Natural killer cell (primary cell): ENCODE results near the gene TMEM273. TPM values are rescaled to one million over a fixed set of nuclear protein-coding genes. Genes with fewer than 3 reads are reported as not detected.

Experiments used
- ATAC-seq, 3 donors: fragments of 150-1000 bp in 2 of 3; fragments of 200-7000 bp in 1 of 3; cut with Tn5 transposase; 1 replicate in 1 of 3; 2 replicates in 2 of 3; pipeline ENCODE4 v1.10.0; 2021; ENCODE audit warnings: mild to moderate bottlenecking in 2 of 3, moderate library complexity in 2 of 3
- DNase-seq, 2 donors: peaks; one replicate each; pipeline versions ENCODE4 v3.0.0 to v3.0.0-alpha.2; 2013 to 2021; ENCODE audit warnings: mixed read lengths in 1 of 2
- H3K27ac ChIP-seq: one replicate; pipeline ENCODE4 v1.5.1; 2013; ENCODE audit warnings: mild to moderate bottlenecking, low read length
- H3K27me3 ChIP-seq: one replicate; pipeline ENCODE4 v1.6.1; 2013; ENCODE audit warnings: low read length; ENCODE audit not compliant: control insufficient read depth, insufficient read depth
- H3K36me3 ChIP-seq: one replicate; pipeline ENCODE4 v1.6.1; 2013; ENCODE audit warnings: low read length; ENCODE audit not compliant: control insufficient read depth, insufficient read depth
- H3K4me1 ChIP-seq: one replicate; pipeline ENCODE4 v1.6.1; 2013; ENCODE audit warnings: low read length; ENCODE audit not compliant: control insufficient read depth, insufficient read depth
- H3K4me3 ChIP-seq: one replicate; pipeline ENCODE4 v1.5.1; 2013; ENCODE audit warnings: low read length
- H3K9me3 ChIP-seq: one replicate; pipeline ENCODE4 v1.6.1; 2013; ENCODE audit warnings: low read length; ENCODE audit not compliant: control insufficient read depth, insufficient read depth
- H3K27ac Mint-ChIP-seq, 2 donors: one replicate each; pipeline ENCODE4 v1.8.0; 2022; ENCODE audit warnings: mild to moderate bottlenecking in 2 of 2, mixed read lengths in 2 of 2, moderate library complexity in 1 of 2
- H3K27me3 Mint-ChIP-seq, 2 donors: one replicate each; pipeline ENCODE4 v1.8.0; 2022; ENCODE audit warnings: low read depth in 2 of 2, mixed read lengths in 2 of 2
- H3K36me3 Mint-ChIP-seq: one replicate; pipeline ENCODE4 v1.8.0; 2022; ENCODE audit warnings: mixed read lengths
- H3K4me1 Mint-ChIP-seq, 2 donors: one replicate each; pipeline ENCODE4 v1.8.0; 2022; ENCODE audit warnings: mixed read lengths in 2 of 2
- H3K4me3 Mint-ChIP-seq: one replicate; pipeline ENCODE4 v1.8.0; 2022; ENCODE audit warnings: mild to moderate bottlenecking, moderate library complexity, mixed read lengths
- H3K9me3 Mint-ChIP-seq, 2 donors: one replicate each; pipeline ENCODE4 v1.8.0; 2022; ENCODE audit warnings: mixed read lengths in 2 of 2
- WGBS: methylation state at CpG from one replicate; pipeline ENCODE4 v1.1.7; 2013; ENCODE audit warnings: missing lambda C conversion rate; ENCODE audit not compliant: insufficient coverage; 5-methylcytosine and 5-hydroxymethylcytosine counted together
- intact Hi-C: fragments of 100-400 bp; cut with micrococcal nuclease; formaldehyde crosslinking; loops from one replicate; pipeline ENCODE4 v1.14.2; 2022
- total RNA-seq, 4 donors: library from RNA; stranded (reverse); fragments of 120-200 nt in 1 of 4; gene quantifications; one replicate each; pipeline versions ENCODE4 v1.2.3 to v1.2.4, GENCODE V29; 2013 to 2022
- TF ChIP-seq, protein P1 (sequence below): fragments of 200-600 bp; IDR thresholded peaks from one replicate; pipeline ENCODE4 v1.8.0; 2022; ENCODE audit warnings: antibody characterized with exemption

The TMEM273 gene
- total RNA-seq, 3 donors from 2014 or later (not counting 1 experiment from before 2014, with no cell fraction given), result 11.6 to 46.3 (median 29.4) TPM

DNA sequence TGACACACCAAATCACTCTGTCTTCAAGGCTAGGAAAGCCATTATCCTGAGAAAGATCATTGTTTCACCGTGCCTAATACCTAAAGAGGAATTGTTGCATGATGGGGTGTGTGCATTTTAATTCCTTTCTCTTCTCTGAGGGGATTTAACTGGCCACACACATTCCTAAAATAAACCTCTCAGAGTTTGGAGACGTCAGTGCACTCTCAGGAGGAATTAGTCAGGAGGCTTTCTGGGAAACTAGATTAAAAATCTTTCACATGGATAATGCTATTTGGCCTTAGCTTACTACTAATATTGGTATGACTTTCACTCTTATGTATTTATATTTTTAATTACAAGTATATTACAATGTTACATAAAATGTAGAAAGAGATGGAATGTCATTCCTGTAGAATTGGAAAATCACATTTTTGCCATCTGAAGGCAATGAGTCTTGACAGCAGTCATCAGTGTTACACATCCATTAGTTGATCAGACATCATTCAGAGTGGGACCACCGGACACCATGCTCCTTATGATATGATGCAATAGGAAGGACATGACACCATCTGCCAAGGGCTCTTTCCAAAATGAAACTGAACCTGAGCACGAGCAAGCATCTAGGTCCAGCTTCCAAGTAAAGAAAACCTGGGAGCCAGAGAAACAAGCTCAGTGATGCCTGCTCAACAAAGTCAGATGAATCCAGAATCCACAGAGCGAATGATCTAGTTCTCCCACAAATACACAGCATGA lies 43.1 kb upstream of the TMEM273 start:
- Mint-ChIP-seq H3K27me3 (peaks cover under 1 to 6% of the 10 kb centered on the region in 2 donors), H3K27ac (no peak overlapping the region), H3K4me3 (no peak overlapping the region), H3K4me1 (peaks cover 0 to 2% of the 10 kb centered on the region in 2 donors), H3K9me3 (no peaks in the 10 kb centered on the region), H3K36me3 (no peaks in the 10 kb centered on the region)
- H3K27ac ChIP-seq, result no peak overlapping the region
- TF ChIP-seq, protein P1, sequence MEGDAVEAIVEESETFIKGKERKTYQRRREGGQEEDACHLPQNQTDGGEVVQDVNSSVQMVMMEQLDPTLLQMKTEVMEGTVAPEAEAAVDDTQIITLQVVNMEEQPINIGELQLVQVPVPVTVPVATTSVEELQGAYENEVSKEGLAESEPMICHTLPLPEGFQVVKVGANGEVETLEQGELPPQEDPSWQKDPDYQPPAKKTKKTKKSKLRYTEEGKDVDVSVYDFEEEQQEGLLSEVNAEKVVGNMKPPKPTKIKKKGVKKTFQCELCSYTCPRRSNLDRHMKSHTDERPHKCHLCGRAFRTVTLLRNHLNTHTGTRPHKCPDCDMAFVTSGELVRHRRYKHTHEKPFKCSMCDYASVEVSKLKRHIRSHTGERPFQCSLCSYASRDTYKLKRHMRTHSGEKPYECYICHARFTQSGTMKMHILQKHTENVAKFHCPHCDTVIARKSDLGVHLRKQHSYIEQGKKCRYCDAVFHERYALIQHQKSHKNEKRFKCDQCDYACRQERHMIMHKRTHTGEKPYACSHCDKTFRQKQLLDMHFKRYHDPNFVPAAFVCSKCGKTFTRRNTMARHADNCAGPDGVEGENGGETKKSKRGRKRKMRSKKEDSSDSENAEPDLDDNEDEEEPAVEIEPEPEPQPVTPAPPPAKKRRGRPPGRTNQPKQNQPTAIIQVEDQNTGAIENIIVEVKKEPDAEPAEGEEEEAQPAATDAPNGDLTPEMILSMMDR, result no peak
- intact Hi-C loops, result no loop called here
- no peaks in the 10 kb centered on the region for H3K36me3 ChIP-seq
- no peaks in the 10 kb centered on the region for H3K27me3 ChIP-seq
- H3K4me1 ChIP-seq, result no peaks in the 10 kb centered on the region
- no peaks in the 10 kb centered on the region for H3K9me3 ChIP-seq
- ATAC-seq, result no peak
- DNase-seq, result no peak
- WGBS, result 72% methylated on average over 2 of the region's 5 CpGs
- no peak overlapping the region for H3K4me3 ChIP-seq

DNA sequence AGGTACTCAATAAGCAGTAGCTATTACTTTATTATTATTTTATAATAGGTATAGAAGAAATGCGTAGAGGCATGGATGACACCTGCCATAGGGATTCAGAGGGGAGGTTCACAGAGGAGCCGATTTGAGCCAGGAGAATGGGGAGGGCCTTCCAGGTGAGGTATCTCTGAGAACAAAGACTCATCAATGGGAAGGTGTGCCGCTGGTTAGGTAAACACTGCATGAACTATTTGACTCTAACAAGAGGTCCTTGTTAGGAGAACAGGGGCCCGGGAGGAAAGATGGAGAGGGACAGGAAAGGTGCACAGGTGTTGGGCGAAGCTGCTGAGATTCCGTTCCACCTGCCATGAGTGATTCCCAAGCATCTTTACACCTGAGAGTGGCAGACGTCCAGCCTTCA lies 41.8 kb upstream of the TMEM273 start:
- Mint-ChIP-seq H3K4me1 (peaks cover 0 to 5% of the 10 kb centered on the region in 2 donors), H3K36me3 (no peaks in the 10 kb centered on the region), H3K27ac (no peak overlapping the region), H3K4me3 (no peak overlapping the region), H3K9me3 (no peaks in the 10 kb centered on the region), H3K27me3 (peaks cover 0 to 2% of the 10 kb centered on the region in 2 donors)
- ATAC-seq, result no peak
- no peak overlapping the region for H3K4me3 ChIP-seq
- TF ChIP-seq, protein P1, result no peak
- no peak for DNase-seq
- H3K27me3 ChIP-seq, result no peaks in the 10 kb centered on the region
- WGBS, result 87% methylated on average over 7 of the region's 7 CpGs
- H3K27ac ChIP-seq, result no peak overlapping the region
- H3K9me3 ChIP-seq, result no peaks in the 10 kb centered on the region
- no peaks in the 10 kb centered on the region for H3K4me1 ChIP-seq
- intact Hi-C loops, result no loop called here
- H3K36me3 ChIP-seq, result no peaks in the 10 kb centered on the region

DNA sequence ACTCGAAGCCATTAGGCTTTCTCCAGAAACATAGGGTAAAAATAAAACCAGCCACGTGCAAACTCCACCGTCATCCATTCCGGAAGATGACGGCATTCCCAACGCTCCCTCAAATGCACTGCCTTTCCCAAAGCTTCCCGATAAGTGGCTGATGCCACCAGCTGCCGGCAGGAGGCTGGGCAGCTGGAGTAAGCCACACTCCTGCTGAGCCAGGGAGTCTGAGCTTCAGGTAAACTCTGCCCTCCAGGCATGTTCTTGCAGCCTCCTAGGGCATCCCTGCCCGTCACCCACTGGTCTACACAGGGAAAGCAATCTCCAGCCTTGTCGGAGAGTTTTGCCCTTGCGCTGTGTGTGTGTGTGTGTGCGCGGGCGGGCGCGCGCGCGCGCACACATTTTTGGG lies 40.5 kb upstream of the TMEM273 start:
- H3K27ac Mint-ChIP-seq, result no peak overlapping the region
- intact Hi-C loops, result no loop called here
- no peak overlapping the region for H3K4me3 Mint-ChIP-seq
- no peaks in the 10 kb centered on the region for H3K27me3 ChIP-seq
- no peaks in the 10 kb centered on the region for H3K9me3 ChIP-seq
- no peaks in the 10 kb centered on the region for H3K9me3 Mint-ChIP-seq
- TF ChIP-seq, protein P1, result no peak
- DNase-seq, result no peak
- no peaks in the 10 kb centered on the region for H3K36me3 Mint-ChIP-seq
- H3K27me3 Mint-ChIP-seq, result peaks cover 0 to 2% of the 10 kb centered on the region in 2 donors
- H3K27ac ChIP-seq, result no peak overlapping the region
- no peaks in the 10 kb centered on the region for H3K4me1 ChIP-seq
- ATAC-seq, result no peak
- 89% methylated on average over 20 of the region's 20 CpGs for WGBS
- peaks cover 0 to 5% of the 10 kb centered on the region in 2 donors for H3K4me1 Mint-ChIP-seq
- no peaks in the 10 kb centered on the region for H3K36me3 ChIP-seq
- H3K4me3 ChIP-seq, result no peak overlapping the region

DNA sequence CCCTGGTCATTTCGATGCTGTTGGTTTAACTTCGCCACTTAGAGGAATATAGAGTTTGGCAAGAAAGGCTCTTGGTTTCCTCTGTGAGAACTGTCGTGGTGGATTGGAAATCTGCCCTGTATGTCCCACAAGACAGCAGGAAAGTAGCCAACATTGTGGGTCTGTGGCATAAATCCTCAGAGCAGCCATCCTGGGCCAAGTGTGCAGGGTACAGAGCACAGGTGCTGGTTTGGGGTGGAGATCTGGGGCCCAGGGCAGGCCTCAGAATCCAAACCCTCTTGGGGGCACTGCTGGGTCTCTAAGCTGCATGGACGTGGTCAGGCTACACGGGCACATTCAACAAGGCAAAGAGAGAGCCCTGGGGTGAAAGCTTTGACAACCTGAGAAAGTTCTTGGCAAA lies 39.2 kb upstream of the TMEM273 start:
- H3K27me3 ChIP-seq, result no peaks in the 10 kb centered on the region
- peaks cover 0 to 5% of the 10 kb centered on the region in 2 donors for H3K4me1 Mint-ChIP-seq
- no peaks in the 10 kb centered on the region for H3K9me3 Mint-ChIP-seq
- 68% methylated on average over 5 of the region's 5 CpGs for WGBS
- intact Hi-C loops, result no loop called here
- H3K27ac ChIP-seq, result no peak overlapping the region
- H3K9me3 ChIP-seq, result peaks cover 2% of the 10 kb centered on the region
- H3K4me1 ChIP-seq, result no peaks in the 10 kb centered on the region
- DNase-seq (no peak), ATAC-seq (no peak)
- no peaks in the 10 kb centered on the region for H3K36me3 ChIP-seq
- no peak overlapping the region for H3K4me3 Mint-ChIP-seq
- TF ChIP-seq, protein P1, result no peak
- no peak overlapping the region for H3K27ac Mint-ChIP-seq
- peaks cover 0 to 2% of the 10 kb centered on the region in 2 donors for H3K27me3 Mint-ChIP-seq
- H3K36me3 Mint-ChIP-seq, result no peaks in the 10 kb centered on the region
- no peak overlapping the region for H3K4me3 ChIP-seq
